HL-60 (cell line): Measurements from ENCODE around the gene SPPL2B.

ENCODE experiments used
- DNase-seq, 2 experiments: peaks; one replicate each; pipeline ENCODE4 v3.0.0-alpha.2; 2010 to 2020; ENCODE audit warnings: low read depth in 1 of 2, low spot score in 1 of 2
- H3K27ac ChIP-seq: fragments of 250-450 bp; sonication (Bioruptor Pico); replicated peaks from 2 replicates; pipeline ENCODE4 v1.5.1; 2020; ENCODE audit warnings: mild to moderate bottlenecking, moderate library complexity
- H3K27me3 ChIP-seq: fragments of 250-450 bp; sonication (Bioruptor Pico); 2 replicates; pipeline ENCODE4 v1.5.1; 2021; ENCODE audit warnings: mild to moderate bottlenecking, moderate library complexity; ENCODE audit not compliant: insufficient read depth, poor library complexity, severe bottlenecking
- H3K4me3 ChIP-seq: replicated peaks from 2 replicates; pipeline ENCODE4 v1.5.1; 2011; ENCODE audit warnings: mild to moderate bottlenecking, control low read depth, low read length; ENCODE audit not compliant: insufficient read depth
- GABPA ChIP-seq: IDR thresholded peaks from 2 replicates; pipeline ENCODE4 v1.6.1; 2012; ENCODE audit warnings: low read depth
- POLR2AphosphoS5 ChIP-seq: IDR thresholded peaks from 2 replicates; pipeline ENCODE4 v1.6.1; 2012; ENCODE audit warnings: low read depth
- SPI1 ChIP-seq: IDR thresholded peaks from 2 replicates; pipeline ENCODE4 v1.6.1; 2012; ENCODE audit warnings: low read depth, mild to moderate bottlenecking, borderline replicate concordance
- TF ChIP-seq, protein P1 (sequence below): IDR thresholded peaks from one replicate; pipeline ENCODE4 v1.5.1; 2011; ENCODE audit warnings: low read length, control low read depth, inconsistent platforms; ENCODE audit not compliant: insufficient read depth
- TF ChIP-seq, protein P2 (sequence below): IDR thresholded peaks from 2 replicates; pipeline ENCODE4 v1.6.1; 2012; ENCODE audit warnings: low read depth; ENCODE audit not compliant: insufficient replicate concordance

SPPL2B gene

DNA sequence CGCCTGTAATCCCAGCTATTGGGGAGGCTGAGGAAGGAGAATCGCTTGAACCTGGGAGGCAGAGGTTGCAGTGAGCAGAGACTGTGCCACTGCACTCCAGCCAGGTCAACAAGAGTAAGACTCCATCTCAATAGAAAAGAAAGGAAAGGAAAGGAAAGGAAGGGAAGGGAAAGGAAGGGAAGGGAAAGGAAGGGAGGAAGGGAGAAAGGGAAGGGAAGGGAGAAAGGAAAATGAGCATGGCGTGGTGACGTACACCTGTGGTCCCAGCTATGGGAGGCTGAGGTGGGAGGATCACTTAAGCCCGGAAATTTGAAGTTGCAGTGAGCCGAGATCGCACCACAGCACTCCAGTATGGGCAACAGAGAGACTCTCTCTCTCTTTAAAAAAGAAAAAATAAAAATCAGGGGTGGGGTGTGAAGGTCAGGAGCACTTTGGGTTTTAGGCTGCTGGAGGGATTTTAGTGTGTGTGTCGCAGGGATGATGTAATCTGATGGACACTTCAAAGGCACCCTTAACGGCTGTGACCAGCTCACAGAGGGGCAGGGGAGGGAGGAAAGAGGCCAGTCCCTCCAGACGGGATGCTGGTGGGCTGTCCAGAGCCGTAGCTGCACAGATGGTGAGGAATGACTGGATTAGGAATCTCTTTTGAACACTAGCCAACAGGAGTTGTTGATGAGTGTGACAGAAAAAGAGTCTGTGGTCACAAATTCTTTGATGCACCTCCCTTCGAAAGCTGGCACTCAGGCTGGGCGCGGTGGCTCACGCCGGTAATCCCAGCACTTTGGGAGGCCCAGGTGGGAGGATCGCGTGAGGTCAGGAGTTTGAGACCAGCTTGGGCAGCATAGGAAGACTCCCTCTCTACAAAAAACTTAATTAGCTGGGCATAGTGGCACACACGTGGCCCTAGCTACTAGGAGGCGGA is 59.1 kb downstream of the SPPL2B start:
- H3K4me3 ChIP-seq = no peak overlapping the region
- no peak for DNase-seq
- H3K27ac ChIP-seq = no peak overlapping the region
- TF ChIP-seq GABPA (no peak), SPI1 (no peak), POLR2AphosphoS5 (no peak)
- TF ChIP-seq, protein P1, sequence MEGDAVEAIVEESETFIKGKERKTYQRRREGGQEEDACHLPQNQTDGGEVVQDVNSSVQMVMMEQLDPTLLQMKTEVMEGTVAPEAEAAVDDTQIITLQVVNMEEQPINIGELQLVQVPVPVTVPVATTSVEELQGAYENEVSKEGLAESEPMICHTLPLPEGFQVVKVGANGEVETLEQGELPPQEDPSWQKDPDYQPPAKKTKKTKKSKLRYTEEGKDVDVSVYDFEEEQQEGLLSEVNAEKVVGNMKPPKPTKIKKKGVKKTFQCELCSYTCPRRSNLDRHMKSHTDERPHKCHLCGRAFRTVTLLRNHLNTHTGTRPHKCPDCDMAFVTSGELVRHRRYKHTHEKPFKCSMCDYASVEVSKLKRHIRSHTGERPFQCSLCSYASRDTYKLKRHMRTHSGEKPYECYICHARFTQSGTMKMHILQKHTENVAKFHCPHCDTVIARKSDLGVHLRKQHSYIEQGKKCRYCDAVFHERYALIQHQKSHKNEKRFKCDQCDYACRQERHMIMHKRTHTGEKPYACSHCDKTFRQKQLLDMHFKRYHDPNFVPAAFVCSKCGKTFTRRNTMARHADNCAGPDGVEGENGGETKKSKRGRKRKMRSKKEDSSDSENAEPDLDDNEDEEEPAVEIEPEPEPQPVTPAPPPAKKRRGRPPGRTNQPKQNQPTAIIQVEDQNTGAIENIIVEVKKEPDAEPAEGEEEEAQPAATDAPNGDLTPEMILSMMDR = no peak
- TF ChIP-seq, protein P2, sequence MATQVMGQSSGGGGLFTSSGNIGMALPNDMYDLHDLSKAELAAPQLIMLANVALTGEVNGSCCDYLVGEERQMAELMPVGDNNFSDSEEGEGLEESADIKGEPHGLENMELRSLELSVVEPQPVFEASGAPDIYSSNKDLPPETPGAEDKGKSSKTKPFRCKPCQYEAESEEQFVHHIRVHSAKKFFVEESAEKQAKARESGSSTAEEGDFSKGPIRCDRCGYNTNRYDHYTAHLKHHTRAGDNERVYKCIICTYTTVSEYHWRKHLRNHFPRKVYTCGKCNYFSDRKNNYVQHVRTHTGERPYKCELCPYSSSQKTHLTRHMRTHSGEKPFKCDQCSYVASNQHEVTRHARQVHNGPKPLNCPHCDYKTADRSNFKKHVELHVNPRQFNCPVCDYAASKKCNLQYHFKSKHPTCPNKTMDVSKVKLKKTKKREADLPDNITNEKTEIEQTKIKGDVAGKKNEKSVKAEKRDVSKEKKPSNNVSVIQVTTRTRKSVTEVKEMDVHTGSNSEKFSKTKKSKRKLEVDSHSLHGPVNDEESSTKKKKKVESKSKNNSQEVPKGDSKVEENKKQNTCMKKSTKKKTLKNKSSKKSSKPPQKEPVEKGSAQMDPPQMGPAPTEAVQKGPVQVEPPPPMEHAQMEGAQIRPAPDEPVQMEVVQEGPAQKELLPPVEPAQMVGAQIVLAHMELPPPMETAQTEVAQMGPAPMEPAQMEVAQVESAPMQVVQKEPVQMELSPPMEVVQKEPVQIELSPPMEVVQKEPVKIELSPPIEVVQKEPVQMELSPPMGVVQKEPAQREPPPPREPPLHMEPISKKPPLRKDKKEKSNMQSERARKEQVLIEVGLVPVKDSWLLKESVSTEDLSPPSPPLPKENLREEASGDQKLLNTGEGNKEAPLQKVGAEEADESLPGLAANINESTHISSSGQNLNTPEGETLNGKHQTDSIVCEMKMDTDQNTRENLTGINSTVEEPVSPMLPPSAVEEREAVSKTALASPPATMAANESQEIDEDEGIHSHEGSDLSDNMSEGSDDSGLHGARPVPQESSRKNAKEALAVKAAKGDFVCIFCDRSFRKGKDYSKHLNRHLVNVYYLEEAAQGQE = no peak
- H3K27me3 ChIP-seq = no peaks in the 10 kb centered on the region

DNA sequence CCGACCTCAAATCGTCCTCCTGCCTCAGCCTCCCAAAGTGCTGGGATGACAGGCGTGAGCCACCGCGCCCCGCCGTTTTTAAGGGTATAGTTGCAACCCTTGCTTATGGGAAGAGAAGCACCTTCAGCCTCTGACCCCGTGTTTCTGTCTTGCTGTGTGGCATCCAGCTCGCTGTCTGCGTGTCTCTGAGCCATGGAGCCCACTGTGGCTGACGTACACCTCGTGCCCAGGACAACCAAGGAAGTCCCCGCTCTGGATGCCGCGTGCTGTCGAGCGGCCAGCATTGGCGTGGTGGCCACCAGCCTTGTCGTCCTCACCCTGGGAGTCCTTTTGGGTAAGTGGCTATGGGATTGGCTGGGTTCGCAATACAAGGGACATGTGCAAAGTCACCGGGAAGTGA is 61.1 kb downstream of the SPPL2B start:
- no peak for DNase-seq
- Histone ChIP-seq H3K27ac (no peak overlapping the region), H3K4me3 (no peak overlapping the region), H3K27me3 (no peaks in the 10 kb centered on the region)
- TF ChIP-seq GABPA (no peak), SPI1 (no peak), POLR2AphosphoS5 (no peak)
- TF ChIP-seq, protein P2 = no peak
- TF ChIP-seq, protein P1 = no peak

DNA sequence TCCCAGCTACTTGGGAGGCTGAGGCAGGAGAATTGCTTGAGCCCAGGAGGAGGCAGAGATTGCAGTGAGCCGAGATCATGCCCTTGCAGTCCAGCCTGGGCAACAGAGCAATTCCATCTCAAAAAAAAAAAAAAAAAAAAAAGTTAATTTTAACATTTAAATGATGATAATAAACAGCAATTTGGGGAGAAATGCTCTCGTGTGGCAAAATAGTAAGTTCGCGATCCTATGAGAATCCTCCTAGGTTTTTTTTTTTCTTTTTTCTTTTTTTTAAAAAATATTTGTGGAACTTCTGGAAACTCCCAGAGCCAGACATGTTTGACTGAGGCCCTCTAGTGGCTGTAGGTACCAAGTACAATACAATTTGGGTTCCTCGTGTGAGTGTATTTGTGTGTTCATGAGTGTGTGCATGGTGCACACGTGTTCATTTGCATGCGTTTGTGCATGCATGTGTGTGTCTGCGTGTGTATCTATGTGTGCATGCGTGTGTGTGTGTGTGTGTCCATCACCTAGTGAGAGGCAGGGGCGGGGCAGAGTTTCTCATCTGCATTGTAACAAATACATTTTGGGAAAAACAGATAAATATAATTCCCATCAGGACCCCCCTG is 62.7 kb downstream of the SPPL2B start:
- DNase-seq = peak; percentile 60 to 61
- TF ChIP-seq, protein P1 = peak; percentile 73
- no peak for TF ChIP-seq POLR2AphosphoS5

More for the DNA sequence above, 62.7 kb downstream of the SPPL2B start:
- H3K4me3 ChIP-seq = no peak overlapping the region
- no peaks in the 10 kb centered on the region for H3K27me3 ChIP-seq
- no peak overlapping the region for H3K27ac ChIP-seq
